Ramos (cell line): ENCODE results near the gene DEFB118.
"Not testable (repeated sequence)": the region's sequence is repeated elsewhere in the genome, so short reads cannot be mapped to it uniquely, and the experiment has no call there.

Source experiments
- in situ Hi-C: fragments of 300-500 bp; cut with MboI; formaldehyde crosslinking; loops from one replicate; pipeline ENCODE4 v1.14.3; 2022; ENCODE audit warnings: low sequenced_read_pairs; ENCODE audit not compliant: unreplicated experiment

DEFB118 gene

DNA sequence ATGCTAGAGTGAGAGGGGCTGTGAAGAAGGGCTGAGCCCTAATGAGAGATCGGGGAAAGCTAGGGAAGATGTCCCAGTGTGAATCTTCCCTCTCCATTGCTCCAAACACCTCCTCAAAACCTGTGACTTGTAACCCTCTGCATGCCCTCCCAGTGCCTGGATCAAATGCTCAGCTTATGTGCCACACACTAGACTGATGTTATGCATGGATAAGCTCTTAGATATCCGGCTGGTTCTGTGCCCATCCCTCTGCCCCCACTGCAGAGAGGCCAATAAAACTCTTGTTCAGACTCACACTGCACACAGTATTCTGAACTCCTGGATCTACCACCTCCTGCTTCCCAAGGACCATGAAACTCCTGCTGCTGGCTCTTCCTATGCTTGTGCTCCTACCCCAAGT is at the start of gene DEFB118:
TSS of gene DEFB118 (plus strand) at position 301 of the 400 bp plus-strand sequence. CDS start at position 351, 50 bp downstream.
- in situ Hi-C loops: no loop called here

DNA sequence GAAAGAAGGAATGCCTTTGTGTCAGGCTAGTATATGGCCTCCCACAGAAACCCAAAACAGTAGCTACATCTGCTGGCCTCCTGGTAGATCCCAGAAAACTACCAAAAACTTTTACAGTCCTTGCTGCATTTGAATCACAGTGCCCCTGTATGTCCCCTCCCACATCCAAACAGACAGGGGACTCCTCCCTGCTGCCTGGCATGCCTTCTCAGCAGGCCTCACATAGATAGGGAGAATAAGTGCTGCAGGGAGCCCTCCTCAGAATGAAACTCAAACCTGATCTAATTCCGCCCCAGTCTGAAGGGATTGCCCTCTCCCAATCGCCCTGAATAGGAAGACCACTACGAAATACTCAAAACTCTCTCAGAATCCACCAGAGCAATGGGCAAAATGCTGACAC is 45.9 kb upstream of the DEFB118 start:
- in situ Hi-C loops: no loop called here

- in situ Hi-C loops: no loop called here
Observed at GRCh38 chr20:31330893-31331292, 37.5 kb upstream of the DEFB118 start.

- in situ Hi-C loops: no loop called here
Observed at GRCh38 chr20:31341470-31341869, 26.9 kb upstream of the DEFB118 start.

DNA sequence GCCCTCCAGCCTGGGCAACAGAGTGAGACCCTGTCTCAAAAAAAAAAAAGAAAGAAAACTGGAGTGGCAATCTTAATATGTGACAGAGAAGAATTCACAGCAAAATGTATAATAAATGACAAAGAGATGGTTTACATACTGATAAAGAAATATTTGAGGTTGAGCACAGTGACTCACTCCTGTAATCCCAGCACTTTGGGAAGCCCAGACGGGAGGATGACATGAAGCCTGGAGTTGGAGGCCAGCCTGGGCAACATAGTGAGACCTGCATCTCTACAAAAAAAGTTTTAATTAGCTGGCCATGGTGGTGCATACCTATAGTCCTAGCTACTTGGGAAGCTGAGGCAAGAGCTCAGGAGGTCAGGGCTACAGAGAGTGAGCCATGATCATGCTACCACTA is 12.4 kb upstream of the DEFB118 start:
- in situ Hi-C loops: no loop called here

GRCh38 chr20:31363295-31363694 is 5.1 kb upstream of the DEFB118 start:
- in situ Hi-C loops: no loop called here

- in situ Hi-C loops: not testable (repeated sequence)
Observed at GRCh38 chr20:31364272-31364671, 4.1 kb upstream of the DEFB118 start.

GRCh38 chr20:31374346-31374745 is 5.9 kb downstream of the DEFB118 start:
- in situ Hi-C loops: no loop called here

DNA sequence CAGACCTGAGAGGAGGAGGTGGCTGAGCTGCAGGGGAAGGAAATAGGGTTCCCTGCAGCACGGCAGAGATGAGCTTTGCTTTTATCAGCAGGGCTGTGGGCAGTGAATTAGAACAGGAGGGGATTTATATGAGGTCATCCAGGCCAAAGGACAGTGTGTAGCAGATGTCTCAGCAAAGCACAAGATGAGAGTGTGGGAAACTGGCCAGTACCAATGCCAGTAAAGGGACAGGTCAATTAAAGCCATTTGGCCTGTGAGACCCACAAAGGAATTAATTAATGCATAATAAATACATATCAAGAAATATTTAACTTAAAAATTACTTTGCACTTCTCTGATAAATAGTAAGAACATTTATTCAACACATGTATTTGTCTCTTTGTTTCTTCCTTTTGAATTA is 22.1 kb downstream of the DEFB118 start, which contains the start of gene DEFB119:
TSS of gene DEFB119 (minus strand) at position 101 of the 400 bp plus-strand sequence. CDS start 107 bp downstream, outside the sequence.
- in situ Hi-C loops: no loop called here

- in situ Hi-C loops: no loop called here
Observed at GRCh38 chr20:31392836-31393235, 24.4 kb downstream of the DEFB118 start.

DNA sequence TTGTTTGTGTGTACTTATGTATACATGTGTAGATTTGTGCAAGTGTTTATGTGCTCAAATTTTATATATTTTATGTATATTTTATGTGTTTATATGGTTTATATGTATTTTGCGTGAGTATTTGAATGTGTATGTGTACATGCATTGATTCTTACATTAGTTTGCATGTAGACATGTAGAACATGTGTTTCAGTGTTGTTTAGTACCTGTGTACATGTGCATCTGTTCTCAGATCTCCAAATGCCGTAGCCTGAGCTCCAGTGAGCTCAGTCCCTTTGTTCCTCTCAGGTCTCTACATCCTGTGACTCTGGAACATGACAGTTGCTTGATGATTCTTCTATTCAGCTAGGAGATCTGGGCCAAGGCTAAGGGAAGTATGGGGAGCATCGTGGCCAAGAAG is 26.5 kb downstream of the DEFB118 start:
- in situ Hi-C loops: no loop called here

- in situ Hi-C loops: no loop called here
Observed at GRCh38 chr20:31403886-31404285, 35.5 kb downstream of the DEFB118 start.

DNA sequence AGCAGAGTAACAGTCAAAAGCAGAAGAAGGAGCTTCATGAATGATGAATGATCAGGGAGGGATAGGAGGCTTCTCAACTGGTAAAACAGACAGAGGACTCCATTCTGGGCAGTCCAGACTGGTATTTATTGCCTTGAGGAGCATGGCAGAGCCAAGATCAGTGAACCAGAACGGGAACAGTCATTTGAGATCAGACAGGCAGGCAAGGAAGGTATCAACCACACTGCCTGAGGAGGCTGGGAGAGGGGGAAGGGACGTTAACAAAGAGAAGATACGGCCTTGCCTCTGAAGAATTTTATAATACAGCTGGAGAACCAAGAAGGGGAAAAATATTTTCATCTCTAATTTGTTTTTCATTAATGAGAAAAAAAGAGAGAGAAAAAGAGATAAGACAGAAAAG is 37.7 kb downstream of the DEFB118 start, which contains the start of gene DEFB121:
TSS of gene DEFB121 (minus strand) at position 101 of the 400 bp plus-strand sequence. CDS start at position 38, 63 bp downstream.
- in situ Hi-C loops: no loop called here

- in situ Hi-C loops: no loop called here
Observed at GRCh38 chr20:31410011-31410410, 41.6 kb downstream of the DEFB118 start.

- in situ Hi-C loops: no loop called here
Observed at GRCh38 chr20:31414381-31414780, 46.0 kb downstream of the DEFB118 start.

DNA sequence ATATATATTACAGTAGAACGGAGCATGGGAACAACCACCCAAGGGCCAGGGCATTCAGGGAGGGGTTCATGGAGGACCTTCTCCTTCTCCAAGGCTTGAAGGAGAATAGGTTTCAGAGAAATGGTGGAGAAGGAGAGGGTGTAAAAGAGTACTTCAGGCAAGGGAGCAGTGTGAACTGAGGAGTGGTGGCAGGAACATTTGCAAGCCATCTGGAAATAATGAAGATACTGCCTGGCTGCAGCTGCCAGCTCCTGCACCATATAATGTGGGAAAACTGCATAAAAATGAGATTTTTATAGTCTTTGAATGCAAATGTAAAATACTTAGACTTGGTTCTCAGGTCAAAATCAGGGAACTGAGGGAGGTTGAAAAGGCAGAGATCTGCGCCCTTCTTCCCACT is 47.3 kb downstream of the DEFB118 start:
- in situ Hi-C loops: no loop called here

GRCh38 chr20:31418307-31418706 is 49.9 kb downstream of the DEFB118 start:
- in situ Hi-C loops: no loop called here
